GM21381 (cell line): ENCODE measurements around the gene ZDHHC3.
"Not testable (repeated sequence)": the region's sequence is repeated elsewhere in the genome, so short reads cannot be mapped to it uniquely, and the experiment has no call there.

ENCODE experiments used
- ATAC-seq: cut with Tn5 transposase; IDR thresholded peaks from one replicate; pipeline ENCODE4 v1.9.1; 2021; ENCODE audit warnings: mild to moderate bottlenecking, moderate library complexity; ENCODE audit not compliant: unreplicated experiment

Gene ZDHHC3

GRCh38 chr3:44996556-44996969, 20.6 kb upstream of the ZDHHC3 start:
- ATAC-seq: no peak

GRCh38 chr3:44995142-44995770, 19.3 kb upstream of the ZDHHC3 start:
- no peak for ATAC-seq

GRCh38 chr3:44993471-44994205, 17.7 kb upstream of the ZDHHC3 start:
- no peak for ATAC-seq

- ATAC-seq: no peak
Observed at GRCh38 chr3:44992555-44993470, 16.8 kb upstream of the ZDHHC3 start.

GRCh38 chr3:44991326-44991725, 15.4 kb upstream of the ZDHHC3 start:
- no peak for ATAC-seq

GRCh38 chr3:44989636-44990373, 13.8 kb upstream of the ZDHHC3 start:
- ATAC-seq: no peak

GRCh38 chr3:44989141-44989540, 13.2 kb upstream of the ZDHHC3 start:
- ATAC-seq: no peak

GRCh38 chr3:44988073-44988472, 12.1 kb upstream of the ZDHHC3 start:
- no peak for ATAC-seq

GRCh38 chr3:44987332-44987731, 11.4 kb upstream of the ZDHHC3 start:
- ATAC-seq: no peak

GRCh38 chr3:44986330-44986729, 10.4 kb upstream of the ZDHHC3 start:
- not testable (repeated sequence) for ATAC-seq

GRCh38 chr3:44984335-44984734, 8.4 kb upstream of the ZDHHC3 start:
- peak; percentile 47 for ATAC-seq

GRCh38 chr3:44983484-44983941, 7.5 kb upstream of the ZDHHC3 start:
- ATAC-seq: no peak

GRCh38 chr3:44982817-44983216, 6.8 kb upstream of the ZDHHC3 start:
- ATAC-seq: no peak

GRCh38 chr3:44981751-44982150, 5.8 kb upstream of the ZDHHC3 start:
- no peak for ATAC-seq

- no peak for ATAC-seq
Observed at GRCh38 chr3:44981220-44981619, 5.2 kb upstream of the ZDHHC3 start.

GRCh38 chr3:44974416-44974815, 1.6 kb downstream of the ZDHHC3 start:
- no peak for ATAC-seq

GRCh38 chr3:44970926-44971490, 5.0 kb downstream of the ZDHHC3 start:
- no peak for ATAC-seq

- no peak for ATAC-seq
Observed at GRCh38 chr3:44969828-44970179, 6.2 kb downstream of the ZDHHC3 start.

- no peak for ATAC-seq
Observed at GRCh38 chr3:44969154-44969827, 6.7 kb downstream of the ZDHHC3 start.

- ATAC-seq: no peak
Observed at GRCh38 chr3:44968447-44968858, 7.5 kb downstream of the ZDHHC3 start.
